GM12878 (cell line): ENCODE results near the gene SNN. TPM values are rescaled to one million over a fixed set of nuclear protein-coding genes. Genes with fewer than 3 reads are reported as not detected.

Experiments used
- EP300 ChIP-seq, 2 experiments: fragments of 150-350 bp in 1 of 2; IDR thresholded peaks; 2 replicates each; pipeline ENCODE4 v1.6.1; 2011 to 2012; ENCODE audit warnings: low read depth in 2 of 2, low read length in 2 of 2, borderline replicate concordance in 1 of 2, improper control_type of control experiment in 1 of 2, inconsistent platforms in 1 of 2; ENCODE audit not compliant: control insufficient read depth in 1 of 2
- HDGF ChIP-seq: fragments of 450-650 bp; IDR thresholded peaks from 2 replicates; pipeline ENCODE4 v1.6.1; 2016; ENCODE audit warnings: antibody characterized with exemption
- MAX ChIP-seq: IDR thresholded peaks from 2 replicates; pipeline ENCODE4 v1.6.1; 2012; ENCODE audit warnings: low read depth, low read length, improper control_type of control experiment
- MLLT1 ChIP-seq: fragments of 450-650 bp; IDR thresholded peaks from 2 replicates; pipeline ENCODE4 v1.6.1; 2016; ENCODE audit warnings: mild to moderate bottlenecking
- PAX5 ChIP-seq: IDR thresholded peaks from 2 replicates; pipeline ENCODE4 v1.6.1; 2011; ENCODE audit warnings: low read depth, low read length, borderline replicate concordance
- RB1 ChIP-seq: fragments of 450-650 bp; formaldehyde crosslinking; IDR thresholded peaks from 2 replicates; pipeline ENCODE4 v1.6.1; 2017; ENCODE audit warnings: mild to moderate bottlenecking, borderline replicate concordance
- SIN3A ChIP-seq: IDR thresholded peaks from 2 replicates; pipeline ENCODE4 v1.6.1; 2012; ENCODE audit warnings: low read depth, low read length, improper control_type of control experiment
- SREBF2 ChIP-seq: IDR thresholded peaks from 2 replicates; pipeline ENCODE4 v1.6.1; 2012; ENCODE audit warnings: mild to moderate bottlenecking, low read length
- STAT3 ChIP-seq: IDR thresholded peaks from 2 replicates; pipeline ENCODE4 v1.6.1; 2011; ENCODE audit warnings: low read depth, low read length, improper control_type of control experiment
- polyA plus RNA-seq, 11 experiments: library from polyadenylated mRNA; depleted of rRNA in 4 of 11; unstranded in 6 of 11; stranded (reverse) in 5 of 11; fragments of >200 nt; fragmentation: Nextera tagmentation in 4 of 11; fragmentation: Illumina TruSeq in 1 of 11; extraction: Ambion mirVana in 4 of 11; extraction: Trizol in 1 of 11; gene quantifications; 1 replicate in 1 of 11; 2 replicates in 10 of 11; pipeline versions ENCODE4 v1.2.1 to v1.2.3, GENCODE V29; 2011 to 2016; ENCODE audit warnings: inconsistent platforms in 2 of 11, missing spikeins in 2 of 11, low read depth in 1 of 11
- total RNA-seq, 4 experiments: library from RNA; depleted of rRNA in 3 of 4; stranded (reverse); fragments of >200 nt in 3 of 4; fragmentation: Illumina TruSeq in 1 of 4; extraction: Trizol in 1 of 4; gene quantifications; 2 replicates each; pipeline versions ENCODE4 v1.2.1 to v1.2.3, GENCODE V29; 2013 to 2021
- TF ChIP-seq, protein P1 (sequence below): IDR thresholded peaks from 2 replicates; pipeline ENCODE4 v1.6.1; 2012; ENCODE audit warnings: improper control_type of control experiment, low read depth, low read length; ENCODE audit not compliant: insufficient replicate concordance
- TF ChIP-seq, protein P2 (sequence below): fragments of 450-650 bp; IDR thresholded peaks from 2 replicates; pipeline ENCODE4 v1.6.1; 2017; ENCODE audit warnings: mild to moderate bottlenecking, moderate library complexity

Gene SNN
- total and polyA plus RNA-seq, 10 of the 15 experiments (the other 5 are each of a cell fraction or from before 2014, with no cell fraction given), result 2.2 to 43.4 (median 27.8) TPM

- TF ChIP-seq MLLT1, result no peak
- no peak for TF ChIP-seq EP300 (IDR thresholded peaks at IDR 0.05; ENCODE audit: borderline replicate concordance in 1 of 2, control insufficient read depth in 1 of 2, low read depth in 2 of 2, low read length in 2 of 2)
- TF ChIP-seq, protein P1, sequence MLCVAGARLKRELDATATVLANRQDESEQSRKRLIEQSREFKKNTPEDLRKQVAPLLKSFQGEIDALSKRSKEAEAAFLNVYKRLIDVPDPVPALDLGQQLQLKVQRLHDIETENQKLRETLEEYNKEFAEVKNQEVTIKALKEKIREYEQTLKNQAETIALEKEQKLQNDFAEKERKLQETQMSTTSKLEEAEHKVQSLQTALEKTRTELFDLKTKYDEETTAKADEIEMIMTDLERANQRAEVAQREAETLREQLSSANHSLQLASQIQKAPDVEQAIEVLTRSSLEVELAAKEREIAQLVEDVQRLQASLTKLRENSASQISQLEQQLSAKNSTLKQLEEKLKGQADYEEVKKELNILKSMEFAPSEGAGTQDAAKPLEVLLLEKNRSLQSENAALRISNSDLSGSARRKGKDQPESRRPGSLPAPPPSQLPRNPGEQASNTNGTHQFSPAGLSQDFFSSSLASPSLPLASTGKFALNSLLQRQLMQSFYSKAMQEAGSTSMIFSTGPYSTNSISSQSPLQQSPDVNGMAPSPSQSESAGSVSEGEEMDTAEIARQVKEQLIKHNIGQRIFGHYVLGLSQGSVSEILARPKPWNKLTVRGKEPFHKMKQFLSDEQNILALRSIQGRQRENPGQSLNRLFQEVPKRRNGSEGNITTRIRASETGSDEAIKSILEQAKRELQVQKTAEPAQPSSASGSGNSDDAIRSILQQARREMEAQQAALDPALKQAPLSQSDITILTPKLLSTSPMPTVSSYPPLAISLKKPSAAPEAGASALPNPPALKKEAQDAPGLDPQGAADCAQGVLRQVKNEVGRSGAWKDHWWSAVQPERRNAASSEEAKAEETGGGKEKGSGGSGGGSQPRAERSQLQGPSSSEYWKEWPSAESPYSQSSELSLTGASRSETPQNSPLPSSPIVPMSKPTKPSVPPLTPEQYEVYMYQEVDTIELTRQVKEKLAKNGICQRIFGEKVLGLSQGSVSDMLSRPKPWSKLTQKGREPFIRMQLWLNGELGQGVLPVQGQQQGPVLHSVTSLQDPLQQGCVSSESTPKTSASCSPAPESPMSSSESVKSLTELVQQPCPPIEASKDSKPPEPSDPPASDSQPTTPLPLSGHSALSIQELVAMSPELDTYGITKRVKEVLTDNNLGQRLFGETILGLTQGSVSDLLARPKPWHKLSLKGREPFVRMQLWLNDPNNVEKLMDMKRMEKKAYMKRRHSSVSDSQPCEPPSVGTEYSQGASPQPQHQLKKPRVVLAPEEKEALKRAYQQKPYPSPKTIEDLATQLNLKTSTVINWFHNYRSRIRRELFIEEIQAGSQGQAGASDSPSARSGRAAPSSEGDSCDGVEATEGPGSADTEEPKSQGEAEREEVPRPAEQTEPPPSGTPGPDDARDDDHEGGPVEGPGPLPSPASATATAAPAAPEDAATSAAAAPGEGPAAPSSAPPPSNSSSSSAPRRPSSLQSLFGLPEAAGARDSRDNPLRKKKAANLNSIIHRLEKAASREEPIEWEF, result no peak
- TF ChIP-seq SIN3A, result no peak
- no peak for TF ChIP-seq RB1
- TF ChIP-seq, protein P2, sequence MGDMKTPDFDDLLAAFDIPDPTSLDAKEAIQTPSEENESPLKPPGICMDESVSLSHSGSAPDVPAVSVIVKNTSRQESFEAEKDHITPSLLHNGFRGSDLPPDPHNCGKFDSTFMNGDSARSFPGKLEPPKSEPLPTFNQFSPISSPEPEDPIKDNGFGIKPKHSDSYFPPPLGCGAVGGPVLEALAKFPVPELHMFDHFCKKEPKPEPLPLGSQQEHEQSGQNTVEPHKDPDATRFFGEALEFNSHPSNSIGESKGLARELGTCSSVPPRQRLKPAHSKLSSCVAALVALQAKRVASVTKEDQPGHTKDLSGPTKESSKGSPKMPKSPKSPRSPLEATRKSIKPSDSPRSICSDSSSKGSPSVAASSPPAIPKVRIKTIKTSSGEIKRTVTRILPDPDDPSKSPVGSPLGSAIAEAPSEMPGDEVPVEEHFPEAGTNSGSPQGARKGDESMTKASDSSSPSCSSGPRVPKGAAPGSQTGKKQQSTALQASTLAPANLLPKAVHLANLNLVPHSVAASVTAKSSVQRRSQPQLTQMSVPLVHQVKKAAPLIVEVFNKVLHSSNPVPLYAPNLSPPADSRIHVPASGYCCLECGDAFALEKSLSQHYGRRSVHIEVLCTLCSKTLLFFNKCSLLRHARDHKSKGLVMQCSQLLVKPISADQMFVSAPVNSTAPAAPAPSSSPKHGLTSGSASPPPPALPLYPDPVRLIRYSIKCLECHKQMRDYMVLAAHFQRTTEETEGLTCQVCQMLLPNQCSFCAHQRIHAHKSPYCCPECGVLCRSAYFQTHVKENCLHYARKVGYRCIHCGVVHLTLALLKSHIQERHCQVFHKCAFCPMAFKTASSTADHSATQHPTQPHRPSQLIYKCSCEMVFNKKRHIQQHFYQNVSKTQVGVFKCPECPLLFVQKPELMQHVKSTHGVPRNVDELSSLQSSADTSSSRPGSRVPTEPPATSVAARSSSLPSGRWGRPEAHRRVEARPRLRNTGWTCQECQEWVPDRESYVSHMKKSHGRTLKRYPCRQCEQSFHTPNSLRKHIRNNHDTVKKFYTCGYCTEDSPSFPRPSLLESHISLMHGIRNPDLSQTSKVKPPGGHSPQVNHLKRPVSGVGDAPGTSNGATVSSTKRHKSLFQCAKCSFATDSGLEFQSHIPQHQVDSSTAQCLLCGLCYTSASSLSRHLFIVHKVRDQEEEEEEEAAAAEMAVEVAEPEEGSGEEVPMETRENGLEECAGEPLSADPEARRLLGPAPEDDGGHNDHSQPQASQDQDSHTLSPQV, result no peak
- TF ChIP-seq MAX, result no peak
- TF ChIP-seq STAT3, result no peak
- no peak for TF ChIP-seq SREBF2
- TF ChIP-seq HDGF, result no peak
- TF ChIP-seq PAX5, result no peak
Observed at GRCh38 chr16:11682655-11683096, 14.4 kb downstream of the SNN start (continued).
